ENCODE measurements around the gene ST6GALNAC3.
"Not testable (repeated sequence)": the region's sequence is repeated elsewhere in the genome, so short reads cannot be mapped to it uniquely, and the experiment has no call there.

The ST6GALNAC3 gene

DNA sequence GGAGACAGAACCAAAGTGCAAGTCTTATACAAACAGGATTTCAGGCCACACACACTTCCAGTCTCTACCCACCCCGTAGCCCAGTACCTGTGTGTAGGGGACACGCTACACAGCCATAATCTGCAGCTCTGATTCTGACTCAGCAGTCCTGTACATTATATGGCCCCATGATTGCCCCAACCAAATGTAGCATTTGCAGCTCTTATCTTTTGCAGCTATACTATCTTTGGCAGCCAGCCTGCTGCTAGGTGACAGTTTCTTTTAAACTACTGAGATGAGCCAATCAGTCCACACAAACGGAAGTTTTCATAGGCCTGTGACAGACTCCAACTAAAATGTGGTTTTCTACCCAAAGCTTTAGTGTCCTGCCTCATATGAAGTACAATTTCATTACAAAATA lies 533.2 kb downstream of the ST6GALNAC3 start:
- DNase-seq, result no peak

GRCh38 chr1:76611770-76612445 lies 537.4 kb downstream of the ST6GALNAC3 start:
- DNase-seq, result no peak

DNA sequence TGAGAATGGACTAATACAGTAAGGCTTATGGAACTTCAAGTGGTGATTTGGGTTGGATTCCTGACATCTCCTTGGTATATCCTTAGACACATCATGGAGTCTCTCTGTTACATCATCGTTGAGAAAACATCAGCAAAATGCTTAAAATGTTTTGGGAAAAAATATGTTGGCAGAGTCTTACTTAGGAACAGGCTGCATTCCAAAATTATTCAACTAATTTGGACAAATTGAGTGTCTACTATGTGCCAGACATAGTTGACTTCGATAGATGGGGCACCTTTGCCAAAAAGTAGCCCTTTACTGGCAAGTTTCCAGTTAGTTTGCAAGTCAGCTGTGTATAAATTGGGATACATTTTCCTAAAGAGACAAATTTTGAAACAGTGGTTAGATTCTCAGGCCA lies 539.3 kb downstream of the ST6GALNAC3 start:
- DNase-seq, result no peak

DNA sequence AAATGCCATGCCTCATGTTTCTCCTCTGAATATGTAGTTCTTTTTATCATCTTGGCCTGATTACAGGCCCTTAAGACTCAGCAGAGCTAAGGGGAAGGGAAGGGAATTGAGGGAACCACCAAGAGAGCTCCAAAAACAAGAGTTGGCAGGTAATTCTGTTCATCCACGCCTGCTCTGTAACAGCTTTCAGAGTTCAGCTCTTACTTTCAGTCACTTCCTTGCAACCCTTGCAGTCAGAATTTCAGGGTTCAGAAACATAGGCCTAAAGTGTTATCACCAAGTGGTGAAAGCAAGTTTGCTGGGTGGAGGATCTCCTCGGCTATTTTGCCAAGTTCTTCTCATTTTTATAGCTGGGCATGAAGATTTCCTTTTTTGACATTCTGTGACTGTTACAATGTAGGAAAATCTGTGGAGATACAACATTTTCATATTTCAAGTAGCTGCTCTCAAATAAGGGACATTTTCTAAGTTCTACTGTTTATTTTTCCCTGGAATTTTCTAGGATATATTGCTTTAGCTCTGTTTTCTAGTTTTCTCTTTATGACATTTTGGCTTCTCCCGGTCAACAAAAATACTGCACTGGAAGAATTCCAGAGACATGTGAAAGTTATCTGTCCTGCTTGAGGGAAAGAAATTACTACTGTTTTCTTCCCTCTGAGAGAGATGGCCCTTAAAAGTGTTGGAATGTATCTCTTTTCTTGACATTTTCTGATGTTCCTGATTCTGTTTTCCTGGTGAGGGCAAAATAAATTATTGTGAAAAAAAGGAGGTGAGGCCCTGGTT lies 540.9 kb downstream of the ST6GALNAC3 start:
- DNase-seq, result no peak

DNA sequence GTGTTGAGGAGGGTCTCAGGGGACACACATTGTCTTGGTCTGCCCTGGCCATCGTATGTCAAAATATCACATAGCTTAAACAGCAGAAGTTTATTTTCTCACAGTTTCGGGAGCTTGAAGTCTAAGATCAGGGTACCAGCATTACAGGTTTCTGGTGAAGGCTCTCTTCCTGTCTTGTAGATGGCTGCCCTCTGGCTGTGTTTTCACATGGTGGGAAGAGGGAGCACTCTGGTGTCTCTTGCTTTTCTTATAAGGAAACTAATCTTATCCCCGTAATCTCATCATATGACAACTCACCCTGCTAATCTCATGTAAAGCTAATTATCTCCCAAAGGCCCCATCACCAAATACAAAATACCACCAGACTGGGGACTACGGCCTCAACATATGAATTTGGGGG lies 545.8 kb downstream of the ST6GALNAC3 start:
- DNase-seq, result no peak

GRCh38 chr1:76622774-76623528 lies 548.4 kb downstream of the ST6GALNAC3 start:
- no peak for DNase-seq

DNA sequence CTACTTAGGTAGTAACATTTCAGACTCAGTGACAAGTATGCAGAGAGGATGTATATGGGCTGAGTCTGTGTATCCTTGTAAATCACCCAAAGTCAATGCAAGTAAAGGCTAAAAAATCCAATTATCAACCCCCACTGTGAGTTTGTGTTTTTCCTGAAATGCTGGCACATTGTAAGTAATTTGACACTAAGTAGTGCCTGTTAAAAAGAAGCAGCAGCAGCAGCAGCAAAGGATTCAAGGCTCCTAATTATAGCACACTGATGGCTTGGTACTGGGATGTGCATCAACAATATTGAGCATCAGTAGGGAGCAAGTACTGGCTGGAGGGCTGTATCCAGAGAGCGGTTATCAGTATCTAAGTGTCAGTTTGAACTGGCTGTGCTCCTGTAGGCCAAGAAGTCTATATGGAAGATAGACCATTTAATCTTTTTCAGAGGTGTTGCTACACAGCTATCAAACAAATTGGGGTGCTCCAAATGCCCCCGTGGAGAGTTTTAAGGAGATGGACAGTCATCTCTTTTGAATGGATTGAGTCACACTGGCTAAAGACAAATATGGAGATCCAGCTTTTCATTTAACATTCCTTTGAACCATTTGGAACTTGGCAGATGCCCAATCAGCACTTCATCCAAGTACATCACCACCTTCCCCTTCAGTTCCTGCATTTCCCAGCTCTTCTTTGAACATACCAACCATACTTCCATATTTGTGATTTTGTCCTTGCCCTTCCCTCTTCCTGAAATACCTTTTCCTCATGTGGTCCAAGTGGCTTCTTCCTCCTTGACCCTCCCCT lies 551.5 kb downstream of the ST6GALNAC3 start:
- DNase-seq, result no peak

GRCh38 chr1:76627498-76627897 lies 553.0 kb downstream of the ST6GALNAC3 start:
- DNase-seq, result no peak

- DNase-seq, result no peak
Measured at GRCh38 chr1:76627901-76628300, 553.4 kb downstream of the ST6GALNAC3 start.

- no peak for DNase-seq
Measured at GRCh38 chr1:76632136-76632535, 557.6 kb downstream of the ST6GALNAC3 start.

DNA sequence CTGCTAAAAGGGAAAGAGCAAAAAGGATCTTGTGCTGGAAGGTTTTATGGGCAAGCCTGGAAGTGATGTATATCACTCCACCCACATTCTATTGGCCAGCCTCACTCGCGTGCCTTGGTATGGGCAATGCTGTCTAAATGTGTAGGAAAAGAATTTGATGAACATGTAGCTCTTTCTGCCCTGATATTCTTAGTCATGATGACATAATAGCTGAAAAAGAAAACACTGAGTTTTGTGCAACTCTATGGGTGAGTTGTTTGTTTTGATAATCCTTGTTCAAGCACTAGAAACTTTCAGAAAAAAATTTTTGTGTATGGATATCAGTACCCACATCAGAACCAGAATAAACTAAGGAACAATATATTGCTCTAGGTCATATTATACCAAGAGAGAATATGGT lies 561.2 kb downstream of the ST6GALNAC3 start:
- DNase-seq, result no peak

GRCh38 chr1:76639181-76639580 lies 564.6 kb downstream of the ST6GALNAC3 start:
- no peak for DNase-seq

GRCh38 chr1:76640092-76640491 lies 565.5 kb downstream of the ST6GALNAC3 start:
- no peak for DNase-seq

DNA sequence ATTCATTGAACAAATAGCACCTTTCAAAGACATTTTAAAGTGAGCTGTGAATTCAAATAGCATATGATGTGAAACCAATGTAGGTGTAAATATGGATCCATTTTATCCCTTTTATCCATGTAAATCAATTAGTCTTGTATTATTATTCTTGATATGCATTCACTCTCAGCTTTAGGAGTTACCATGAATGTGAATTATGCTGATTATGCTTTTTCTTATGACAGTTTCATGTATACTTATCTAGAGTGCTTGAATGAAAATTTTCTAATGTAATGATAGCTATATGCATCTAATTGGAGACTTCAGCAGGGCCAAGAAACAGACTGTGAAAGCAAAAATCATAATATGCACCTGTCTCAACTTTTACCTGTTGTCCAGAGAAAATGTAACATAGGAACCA lies 566.2 kb downstream of the ST6GALNAC3 start:
- DNase-seq, result no peak

- no peak for DNase-seq
Measured at GRCh38 chr1:76644139-76644538, 569.6 kb downstream of the ST6GALNAC3 start.

GRCh38 chr1:76652860-76653259 lies 578.3 kb downstream of the ST6GALNAC3 start:
- not testable (repeated sequence) for DNase-seq

DNA sequence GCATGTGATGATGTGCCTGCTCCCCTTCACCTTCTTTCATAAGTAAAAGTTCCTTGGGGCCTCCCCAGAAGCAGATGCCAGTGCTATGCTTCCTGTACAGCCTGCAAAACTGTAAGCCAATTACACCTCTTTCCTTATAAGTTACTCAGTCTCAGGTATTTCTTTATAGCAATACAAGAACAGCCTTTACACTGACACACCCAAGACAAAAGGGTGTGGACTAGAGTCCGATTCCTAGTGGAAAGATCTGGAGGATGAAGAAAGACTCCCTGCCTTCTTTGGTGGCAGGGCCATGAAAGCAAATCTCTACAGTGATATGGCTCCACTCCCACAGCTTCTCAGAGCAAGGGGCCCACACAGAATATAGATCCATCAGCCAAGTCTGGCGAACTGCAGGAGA lies 583.1 kb downstream of the ST6GALNAC3 start:
- no peak for DNase-seq

DNA sequence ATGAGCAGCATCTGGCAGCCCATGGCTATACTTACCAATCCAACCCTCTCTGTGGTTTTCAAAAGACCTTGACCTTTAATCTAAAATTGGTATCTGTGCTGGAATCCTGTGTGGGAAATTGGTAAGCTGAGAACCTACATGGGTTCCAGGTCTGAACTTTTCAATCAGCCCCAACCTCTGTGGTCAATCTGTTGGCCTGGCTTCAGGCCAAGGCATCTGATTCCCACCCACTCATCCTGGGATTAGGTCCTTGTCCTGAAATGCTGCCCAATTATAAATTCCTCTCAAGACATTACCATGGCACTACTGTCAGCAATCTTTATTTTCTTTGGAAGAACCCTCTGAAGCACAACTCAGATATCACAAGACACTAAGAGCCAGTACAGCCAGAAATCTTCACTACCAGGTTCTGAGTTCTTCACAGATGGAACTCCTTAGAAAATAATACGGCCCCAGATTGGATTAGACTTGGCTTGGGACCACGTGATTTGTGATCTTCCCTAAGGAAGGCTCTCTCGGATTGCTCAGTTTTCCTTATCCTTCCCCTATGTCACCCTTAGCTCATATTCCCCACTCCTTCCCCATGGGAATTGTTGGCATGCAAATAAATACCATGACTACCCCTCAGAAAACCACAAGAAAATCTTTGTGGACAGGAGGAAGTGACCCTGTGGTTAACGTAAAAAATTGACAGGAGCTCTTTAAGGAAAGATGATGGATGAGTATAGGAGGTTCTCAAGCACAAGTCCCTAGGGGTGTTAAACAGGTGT lies 584.8 kb downstream of the ST6GALNAC3 start:
- no peak for DNase-seq

DNA sequence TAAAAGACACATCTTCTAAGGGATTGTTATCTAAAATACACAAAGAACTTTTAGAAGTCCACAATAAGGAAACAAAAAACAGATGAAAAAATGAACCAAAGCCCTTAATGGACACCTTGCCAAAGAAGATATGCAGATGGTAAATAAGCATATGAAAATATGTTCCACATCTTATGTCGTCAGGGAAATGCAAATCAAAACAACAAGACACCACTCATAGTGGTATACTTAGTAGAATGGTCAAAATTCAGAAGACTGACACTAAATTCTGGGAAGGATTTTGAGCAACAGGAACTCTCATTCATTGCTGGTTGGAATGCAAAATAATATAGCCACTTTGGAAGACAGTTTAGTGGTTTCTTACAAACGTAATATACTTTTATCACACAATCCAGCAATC lies 587.0 kb downstream of the ST6GALNAC3 start:
- no peak for DNase-seq

GRCh38 chr1:76666499-76666898 lies 592.0 kb downstream of the ST6GALNAC3 start:
- DNase-seq, result no peak

- no peak for DNase-seq
Measured at GRCh38 chr1:76668046-76668445, 593.5 kb downstream of the ST6GALNAC3 start.

- DNase-seq, result no peak
Measured at GRCh38 chr1:76669131-76669530, 594.6 kb downstream of the ST6GALNAC3 start.
